C4-2B (cell line): ENCODE data around the gene NRXN3.

Experiments used
- H3K27ac ChIP-seq: fragments of 450-650 bp; 2 replicates; pipeline ENCODE4 v1.5.1; 2017
- CTCF ChIP-seq: fragments of 450-650 bp; conservative IDR thresholded peaks from 2 replicates; pipeline ENCODE4 v1.5.1; 2017; ENCODE audit warnings: mild to moderate bottlenecking
- ZFX ChIP-seq: fragments of 450-650 bp; IDR thresholded peaks from 2 replicates; pipeline ENCODE4 v1.6.1; 2017

The NRXN3 gene

GRCh38 chr14:78612666-78613065 lies 442.5 kb downstream of the NRXN3 start:
- TF ChIP-seq ZFX (no peak), CTCF (no peak)
- no peak overlapping the region for H3K27ac ChIP-seq

GRCh38 chr14:78614593-78614992 lies 444.4 kb downstream of the NRXN3 start:
- no peak overlapping the region for H3K27ac ChIP-seq
- no peak for TF ChIP-seq ZFX
- no peak for TF ChIP-seq CTCF

GRCh38 chr14:78617735-78618134 lies 447.6 kb downstream of the NRXN3 start:
- TF ChIP-seq CTCF (no peak), ZFX (no peak)
- no peak overlapping the region for H3K27ac ChIP-seq

- no peak overlapping the region for H3K27ac ChIP-seq
- TF ChIP-seq CTCF (no peak), ZFX (no peak)
Observed at GRCh38 chr14:78618368-78618767, 448.2 kb downstream of the NRXN3 start.

GRCh38 chr14:78627114-78627513 lies 456.9 kb downstream of the NRXN3 start:
- TF ChIP-seq ZFX = no peak
- TF ChIP-seq CTCF = no peak
- no peak overlapping the region for H3K27ac ChIP-seq

GRCh38 chr14:78631551-78631950 lies 461.4 kb downstream of the NRXN3 start:
- H3K27ac ChIP-seq = no peak overlapping the region
- TF ChIP-seq ZFX = no peak
- TF ChIP-seq CTCF = no peak

- TF ChIP-seq ZFX (no peak), CTCF (no peak)
- no peak overlapping the region for H3K27ac ChIP-seq
Observed at GRCh38 chr14:78633752-78634151, 463.6 kb downstream of the NRXN3 start.
